ENCODE results near the gene ZNF423.
A peak's percentile ranks its signal among the peaks of the same experiment; 100 is the strongest.

Gene ZNF423

DNA sequence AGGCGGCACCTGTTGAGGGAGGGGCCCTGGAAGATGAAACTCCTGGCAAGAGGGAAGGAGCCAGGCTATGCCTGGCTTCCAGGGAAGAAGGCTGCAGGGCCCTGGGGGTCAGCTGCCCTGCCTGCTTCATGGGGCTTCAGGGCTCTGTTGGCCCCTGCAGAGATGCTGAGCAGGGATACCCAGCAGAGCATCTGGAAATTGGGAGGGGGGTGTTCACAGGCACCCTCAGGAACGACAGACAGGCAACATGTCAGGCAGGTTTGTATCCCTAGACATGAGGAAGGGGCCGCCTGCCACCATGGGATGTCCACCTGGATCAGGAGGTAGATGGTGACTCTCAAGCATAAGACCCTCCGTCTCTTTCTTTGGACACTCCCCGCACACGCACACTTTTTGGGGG lies 13.8 kb upstream of the ZNF423 start:
- no peak for DNase-seq

- DNase-seq, result no peak
These were observed 12.1 kb upstream of the ZNF423 start for GRCh38 chr16:49867796-49868668.

DNA sequence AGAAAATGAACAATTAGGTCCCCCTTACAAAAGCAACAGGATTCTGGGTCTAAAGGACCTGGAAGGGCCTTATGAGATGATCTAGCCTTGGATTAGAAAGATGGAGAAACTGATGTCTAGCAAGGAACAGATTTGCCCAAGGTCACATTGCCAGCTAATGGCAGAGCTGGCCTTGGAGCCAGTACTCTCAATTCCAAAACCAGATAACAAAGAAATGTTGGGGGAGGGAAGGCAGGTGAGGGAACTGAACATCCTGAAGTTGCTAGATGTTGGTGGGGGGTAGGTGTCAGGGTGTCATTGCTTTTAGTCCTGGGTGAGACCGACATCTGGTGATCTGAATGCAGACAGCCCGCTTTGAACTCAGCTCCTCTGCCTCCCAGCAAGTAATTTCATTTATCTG lies 11.3 kb upstream of the ZNF423 start:
- DNase-seq, result no peak

DNA sequence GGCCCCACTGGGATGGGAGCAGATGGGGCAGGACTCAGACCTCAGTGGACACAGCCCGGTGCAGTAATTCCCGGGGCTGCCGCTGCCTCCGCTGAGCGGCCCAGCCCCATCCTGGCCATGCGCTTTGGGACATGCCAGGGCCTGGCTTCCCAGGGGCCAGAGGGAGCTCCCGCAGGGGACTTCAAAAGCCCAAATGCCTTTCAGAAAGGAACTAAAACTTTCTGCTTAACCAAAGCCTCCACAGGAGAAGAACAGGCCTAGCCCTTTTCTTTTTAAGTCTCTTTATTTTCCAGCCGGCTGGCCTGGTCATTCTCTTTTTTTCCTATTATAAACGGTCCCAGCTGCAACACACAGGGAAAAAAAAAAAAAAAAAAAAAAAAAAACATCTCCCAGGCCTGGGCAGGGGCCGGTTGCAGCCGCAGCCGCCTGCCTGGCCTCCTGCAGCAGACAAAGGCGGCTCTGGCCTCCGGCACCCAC lies 10.7 kb upstream of the ZNF423 start:
- DNase-seq, result no peak

- DNase-seq, result no peak
These were observed 6.8 kb upstream of the ZNF423 start for GRCh38 chr16:49862694-49863093.

- DNase-seq, result no peak
These were observed 5.4 kb upstream of the ZNF423 start for GRCh38 chr16:49861299-49861698.

DNA sequence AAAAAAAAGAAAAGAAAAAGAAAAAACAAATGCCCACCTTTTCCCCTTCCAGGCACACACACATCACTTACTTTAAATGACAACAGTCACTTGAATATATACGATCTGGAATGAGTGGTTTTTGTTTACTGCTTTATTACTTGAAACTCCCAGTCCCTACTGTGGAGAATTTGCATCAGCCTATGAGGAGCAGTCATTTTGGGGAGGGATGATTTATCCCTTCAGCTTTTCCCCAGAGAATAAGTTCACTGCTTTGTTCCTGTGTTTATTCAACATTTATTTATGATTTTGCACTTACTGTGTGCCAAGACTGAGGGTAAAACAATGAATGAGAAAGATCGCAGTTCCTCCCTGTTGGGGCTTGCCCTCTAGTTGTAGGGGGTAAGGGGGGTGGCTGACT lies 4.7 kb upstream of the ZNF423 start:
- DNase-seq, result peak; percentile 79

DNA sequence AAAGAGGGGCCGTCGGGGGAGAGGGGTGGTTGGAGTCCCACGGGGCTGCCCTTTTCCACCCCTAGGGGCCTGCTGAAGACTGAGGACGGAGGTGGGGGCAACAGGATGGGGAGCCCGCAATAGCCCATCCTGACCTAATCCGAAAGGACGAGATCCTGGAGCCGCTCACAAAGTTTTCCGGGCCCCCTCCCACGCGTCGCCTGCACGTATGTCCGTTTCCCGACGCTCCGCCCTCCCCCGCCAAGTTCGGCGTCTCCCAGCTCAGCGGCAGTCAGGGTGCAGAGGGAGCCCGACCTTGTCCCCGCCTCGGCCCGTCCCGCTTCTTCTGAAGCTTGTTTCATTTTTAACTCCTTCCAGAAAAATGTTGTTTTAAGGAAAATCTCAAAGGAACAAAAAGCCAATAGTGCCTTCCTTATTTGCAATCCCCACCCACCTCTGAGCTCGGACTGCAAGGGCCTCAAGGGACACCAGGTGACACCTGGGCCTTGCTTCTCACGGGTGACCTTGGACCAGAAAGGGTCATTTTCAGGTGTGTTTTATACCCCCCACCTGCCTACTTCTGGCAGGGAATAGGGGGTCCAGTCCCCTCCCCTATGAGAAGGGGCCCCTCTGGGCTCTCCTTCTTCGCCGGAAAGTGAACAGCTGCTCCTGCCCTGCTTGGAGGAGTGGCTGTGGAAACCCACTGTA lies 3.4 kb upstream of the ZNF423 start:
- peak; percentile 42 for DNase-seq

- peak; percentile 75 for DNase-seq
These were observed 2.5 kb upstream of the ZNF423 start for GRCh38 chr16:49858200-49859124.

DNA sequence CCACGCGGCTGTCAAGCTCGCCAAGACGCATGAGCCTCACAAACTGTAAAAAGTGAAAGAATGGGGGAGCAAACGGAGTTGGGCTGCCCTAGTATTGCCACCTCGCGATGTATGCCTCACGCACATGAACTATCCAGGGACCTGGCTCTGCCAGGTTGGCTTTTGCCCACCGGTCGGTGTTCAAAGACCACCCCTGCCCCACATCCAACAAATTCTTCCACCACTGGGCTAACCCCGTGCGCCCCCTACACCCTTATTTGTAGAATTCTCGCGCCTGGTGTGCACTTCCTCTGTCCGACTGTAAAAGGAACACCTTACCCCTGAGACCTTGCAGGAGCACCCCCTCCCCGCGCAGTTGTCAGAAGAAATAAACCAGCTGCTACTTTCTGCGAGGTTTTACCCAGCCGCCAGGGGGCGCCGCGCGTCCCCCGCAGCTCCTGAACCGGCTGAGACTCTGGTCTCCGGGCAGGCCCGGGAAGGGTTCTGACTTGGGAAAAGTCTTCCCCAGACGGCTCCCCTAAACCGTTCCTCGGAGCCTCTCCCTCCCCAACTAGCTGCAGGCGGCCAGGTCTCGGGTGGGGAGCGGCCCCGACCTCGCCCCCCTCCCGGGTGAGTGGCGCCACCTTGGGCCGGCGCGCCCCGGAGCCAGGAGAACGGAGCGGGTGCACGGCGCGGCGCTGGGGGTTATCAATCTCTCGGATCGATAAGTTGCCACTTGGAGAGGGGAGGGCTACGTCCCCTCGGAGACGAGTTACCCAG lies 1.7 kb upstream of the ZNF423 start:
- DNase-seq, result peak; percentile 83

GRCh38 chr16:49856672-49857330 lies 889 bp upstream of the ZNF423 start:
- peak; percentile 77 for DNase-seq

DNA sequence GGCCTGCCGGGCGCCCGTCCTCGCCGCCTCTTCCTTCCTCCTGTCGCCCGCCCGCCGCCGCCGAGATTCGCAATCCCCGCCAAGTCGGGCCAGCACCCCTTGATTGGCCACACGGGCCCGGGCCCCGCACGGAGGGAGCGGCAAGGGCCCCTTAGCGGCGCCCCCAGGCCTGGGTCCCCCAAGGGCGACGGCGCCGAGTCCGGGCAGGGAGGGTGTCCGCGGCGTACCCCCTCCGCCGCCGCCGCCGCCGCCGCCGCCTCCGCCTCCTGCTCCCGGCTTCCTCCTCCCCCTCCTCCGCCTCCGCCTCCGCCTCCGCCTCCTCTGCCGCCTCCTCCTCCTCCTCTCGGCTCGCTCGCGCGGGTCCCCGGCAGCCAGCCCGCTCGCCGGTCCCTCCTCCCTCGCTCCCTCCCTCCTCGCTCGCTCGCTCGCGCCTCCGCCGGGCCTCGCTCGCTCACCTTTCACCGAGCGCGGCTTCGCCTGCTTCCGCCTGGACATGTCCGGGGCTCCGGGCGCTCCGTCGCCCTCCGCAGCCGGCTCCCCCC lies 561 bp downstream of the ZNF423 start:
- DNase-seq, result peak; percentile 86

GRCh38 chr16:49854796-49855203 lies 1.1 kb downstream of the ZNF423 start:
- peak; percentile 54 for DNase-seq

GRCh38 chr16:49854188-49854795 lies 1.6 kb downstream of the ZNF423 start:
- DNase-seq, result peak; percentile 32

- DNase-seq, result no peak
These were observed 3.6 kb downstream of the ZNF423 start for GRCh38 chr16:49852279-49852678.

- DNase-seq, result peak; percentile 37
These were observed 4.5 kb downstream of the ZNF423 start for GRCh38 chr16:49851468-49851787.

DNA sequence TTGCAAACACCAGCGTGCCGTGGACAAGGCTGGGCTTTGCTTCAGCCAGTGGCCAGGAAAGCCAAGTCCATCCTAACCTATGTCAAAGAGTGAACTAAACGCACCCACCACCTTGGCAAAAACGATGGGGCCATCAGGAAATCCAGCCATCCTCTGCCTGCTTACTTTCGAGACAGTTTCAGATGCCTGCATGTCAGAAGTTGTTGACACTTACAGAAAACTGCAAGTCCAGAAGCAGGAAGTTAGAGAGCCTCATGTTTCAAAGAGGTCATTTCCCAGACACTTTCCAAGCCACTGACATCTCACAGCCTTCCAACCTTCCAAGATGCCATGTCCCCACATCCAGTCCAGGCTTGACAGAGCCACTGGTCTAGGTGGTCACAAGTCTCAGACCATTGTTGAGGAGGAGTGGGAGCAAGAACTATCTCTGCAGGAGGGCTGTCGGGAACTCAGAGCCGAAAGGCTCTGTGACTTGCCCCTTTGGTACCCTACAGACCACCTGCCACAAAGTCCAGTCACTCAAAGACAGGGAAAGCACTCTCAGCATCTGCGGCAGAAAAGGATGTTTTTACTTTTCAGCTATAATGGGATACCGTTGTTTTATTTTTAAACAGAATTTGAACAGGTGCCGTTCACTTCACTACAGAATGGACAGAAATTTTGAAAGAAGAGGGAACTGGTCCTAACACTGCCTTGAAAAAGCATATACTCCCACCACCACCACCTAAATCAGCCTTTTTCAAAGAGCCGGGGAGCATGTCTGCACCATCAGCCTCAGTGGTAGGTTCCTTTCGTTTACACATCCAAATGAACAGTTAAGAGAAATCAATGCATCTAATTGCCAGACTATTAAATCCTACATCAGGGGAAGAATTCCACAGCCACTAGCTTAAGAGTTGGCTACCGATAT lies 5.1 kb downstream of the ZNF423 start:
- DNase-seq, result no peak

GRCh38 chr16:49849754-49850108 lies 6.2 kb downstream of the ZNF423 start:
- DNase-seq, result peak; percentile 30

- DNase-seq, result no peak
These were observed 6.7 kb downstream of the ZNF423 start for GRCh38 chr16:49849037-49849753.
